Measurements from ENCODE around the gene ATG13. TPM values are rescaled to one million over a fixed set of nuclear protein-coding genes. Genes with fewer than 3 reads are reported as not detected.

ATG13 gene
- total RNA-seq, 1 donor from 2014 or later, result 36.9 TPM

- H3K36me3 ChIP-seq (ENCODE audit: control insufficient read depth, insufficient read depth, low read length), result no peaks in the 10 kb centered on the region
- H3K4me3 ChIP-seq (ENCODE audit: low read depth, low read length), result no peak overlapping the region
- TF ChIP-seq CTCF (IDR thresholded peaks at IDR 0.05; ENCODE audit: insufficient read depth, low read length, severe bottlenecking), result no peak
- DNase-seq (ENCODE audit: low read depth) (no peak), FAIRE-seq (no peak)
- H3K27me3 ChIP-seq (ENCODE audit: control insufficient read depth, insufficient read depth, low read length), result no peaks in the 10 kb centered on the region
These were observed 5.6 kb upstream of the ATG13 start for GRCh38 chr11:46611526-46612304.

GRCh38 chr11:46612326-46612725 is 5.0 kb upstream of the ATG13 start:
- H3K36me3 ChIP-seq (ENCODE audit: control insufficient read depth, insufficient read depth, low read length), result no peaks in the 10 kb centered on the region
- DNase-seq (ENCODE audit: low read depth), result no peak
- H3K4me3 ChIP-seq (ENCODE audit: low read depth, low read length), result no peak overlapping the region
- H3K27me3 ChIP-seq (ENCODE audit: control insufficient read depth, insufficient read depth, low read length), result no peaks in the 10 kb centered on the region
- no peak for FAIRE-seq
- TF ChIP-seq CTCF (IDR thresholded peaks at IDR 0.05; ENCODE audit: insufficient read depth, low read length, severe bottlenecking), result no peak

- FAIRE-seq (no peak), DNase-seq (ENCODE audit: low read depth) (peak; percentile 33)
- TF ChIP-seq CTCF (IDR thresholded peaks at IDR 0.05; ENCODE audit: insufficient read depth, low read length, severe bottlenecking), result no peak
- no peaks in the 10 kb centered on the region for H3K27me3 ChIP-seq (ENCODE audit: control insufficient read depth, insufficient read depth, low read length)
- no peak overlapping the region for H3K4me3 ChIP-seq (ENCODE audit: low read depth, low read length)
- no peaks in the 10 kb centered on the region for H3K36me3 ChIP-seq (ENCODE audit: control insufficient read depth, insufficient read depth, low read length)
These were observed 1.6 kb upstream of the ATG13 start for GRCh38 chr11:46615756-46616155.

GRCh38 chr11:46616551-46617133 is 711 bp upstream of the ATG13 start:
- no peaks in the 10 kb centered on the region for H3K27me3 ChIP-seq (ENCODE audit: control insufficient read depth, insufficient read depth, low read length)
- H3K36me3 ChIP-seq (ENCODE audit: control insufficient read depth, insufficient read depth, low read length), result no peaks in the 10 kb centered on the region
- H3K4me3 ChIP-seq (ENCODE audit: low read depth, low read length), result peak overlapping the region; percentile 100
- peak; percentile 83 for DNase-seq (ENCODE audit: low read depth)
- no peak for FAIRE-seq
- no peak for TF ChIP-seq CTCF (IDR thresholded peaks at IDR 0.05; ENCODE audit: insufficient read depth, low read length, severe bottlenecking)

GRCh38 chr11:46617972-46618314 is 590 bp downstream of the ATG13 start:
- Histone ChIP-seq H3K4me3 (ENCODE audit: low read depth, low read length) (peak overlapping the region; percentile 100), H3K27me3 (ENCODE audit: control insufficient read depth, insufficient read depth, low read length) (no peaks in the 10 kb centered on the region), H3K36me3 (ENCODE audit: control insufficient read depth, insufficient read depth, low read length) (no peaks in the 10 kb centered on the region)
- no peak for TF ChIP-seq CTCF (IDR thresholded peaks at IDR 0.05; ENCODE audit: insufficient read depth, low read length, severe bottlenecking)
- DNase-seq (ENCODE audit: low read depth), result no peak
- FAIRE-seq, result no peak
